Osteoblast (primary cell): ENCODE results near the gene N4BP2. TPM values are rescaled to one million over a fixed set of nuclear protein-coding genes. Genes with fewer than 3 reads are reported as not detected.
"Not testable (repeated sequence)": the region's sequence is repeated elsewhere in the genome, so short reads cannot be mapped to it uniquely, and the experiment has no call there.

Experiments
- DNase-seq: peaks from one replicate; pipeline ENCODE4 v3.0.0; 2011; ENCODE audit warnings: low spot score, mixed read lengths; ENCODE audit not compliant: insufficient read length; ENCODE audit errors: missing footprints
- H2AFZ ChIP-seq: 2 replicates; pipeline ENCODE4 v1.6.0; 2011; ENCODE audit warnings: mild to moderate bottlenecking, low read length
- H3K27ac ChIP-seq: 2 replicates; pipeline ENCODE4 v1.5.1; 2011; ENCODE audit warnings: mild to moderate bottlenecking, low read depth, low read length, moderate library complexity
- H3K27me3 ChIP-seq: 2 replicates; pipeline ENCODE4 v1.6.0; 2012; ENCODE audit warnings: mild to moderate bottlenecking, control low read depth, inconsistent platforms, low read length, moderate library complexity; ENCODE audit not compliant: insufficient read depth
- H3K36me3 ChIP-seq: 2 replicates; pipeline ENCODE4 v1.5.1; 2011; ENCODE audit warnings: mild to moderate bottlenecking, low read length, control low read depth, moderate library complexity; ENCODE audit not compliant: insufficient read depth
- H3K4me1 ChIP-seq: 2 replicates; pipeline ENCODE4 v1.5.1; 2011; ENCODE audit warnings: mild to moderate bottlenecking, low read length, control low read depth, moderate library complexity; ENCODE audit not compliant: insufficient read depth
- H3K4me2 ChIP-seq: 2 replicates; pipeline ENCODE4 v1.6.0; 2011; ENCODE audit warnings: mild to moderate bottlenecking, low read length; ENCODE audit not compliant: insufficient read depth
- H3K4me3 ChIP-seq: fragments of 200-600 bp; sonication (generic); 3 replicates; pipeline ENCODE4 v1.5.1; 2012; ENCODE audit warnings: mild to moderate bottlenecking, low read length, inconsistent platforms; ENCODE audit not compliant: insufficient read depth
- H3K79me2 ChIP-seq: 2 replicates; pipeline ENCODE4 v1.6.0; 2012; ENCODE audit warnings: mild to moderate bottlenecking, low read length, control low read depth, inconsistent platforms; ENCODE audit not compliant: insufficient read depth
- H3K9me3 ChIP-seq: 2 replicates; pipeline ENCODE4 v1.5.1; 2011; ENCODE audit warnings: low read depth, low read length, control low read depth
- H4K20me1 ChIP-seq: 2 replicates; pipeline ENCODE4 v1.6.0; 2012; ENCODE audit warnings: mild to moderate bottlenecking, low read length, control low read depth; ENCODE audit not compliant: insufficient read depth
- total RNA-seq: library from RNA; depleted of rRNA; stranded (reverse); fragments of >200 nt; gene quantifications from 2 replicates; pipeline ENCODE4 v1.2.3, GENCODE V29; 2012
- TF ChIP-seq, protein P1 (sequence below): IDR thresholded peaks from 2 replicates; pipeline ENCODE4 v1.5.1; 2011; ENCODE audit warnings: mild to moderate bottlenecking, low read depth, low read length, moderate library complexity; ENCODE audit errors: extremely low read depth

The N4BP2 gene
- total RNA-seq, 1 donor, result 19.2 TPM

DNA sequence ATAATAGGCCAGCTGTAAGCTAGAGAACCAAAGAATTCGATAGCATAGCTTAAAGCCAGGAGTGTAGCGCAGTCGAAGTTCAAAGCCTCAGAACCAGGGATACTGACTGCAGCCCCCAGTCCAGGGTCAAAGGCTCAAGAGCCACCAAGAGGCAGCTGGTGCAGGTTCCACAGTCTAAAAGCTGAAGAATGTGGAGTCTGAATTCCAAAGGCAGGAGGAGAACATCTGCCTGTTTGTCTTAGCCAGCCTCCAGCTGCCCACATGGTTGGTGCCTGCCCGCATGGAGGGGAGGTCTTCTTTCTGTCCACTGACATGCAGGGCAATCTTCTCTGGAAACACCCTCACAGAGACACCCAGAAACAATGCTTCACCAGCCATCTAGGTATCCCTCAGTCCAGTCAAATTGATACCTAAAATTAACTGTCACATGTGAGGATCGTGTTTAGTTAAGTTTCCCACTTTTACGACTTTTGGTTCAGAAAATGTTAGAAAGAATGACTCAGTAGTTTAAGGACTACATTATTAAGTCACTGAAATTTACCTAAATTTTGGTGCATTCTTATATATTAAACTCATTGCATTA lies 87.4 kb downstream of the N4BP2 start:
- Histone ChIP-seq H2AFZ (no peak overlapping the region), H3K27me3 (no peaks in the 10 kb centered on the region), H3K36me3 (no peaks in the 10 kb centered on the region), H3K4me3 (no peak overlapping the region), H4K20me1 (no peaks in the 10 kb centered on the region), H3K4me2 (no peak overlapping the region), H3K4me1 (no peaks in the 10 kb centered on the region), H3K27ac (no peak overlapping the region), H3K79me2 (no peaks in the 10 kb centered on the region), H3K9me3 (no peaks in the 10 kb centered on the region)
- TF ChIP-seq, protein P1, sequence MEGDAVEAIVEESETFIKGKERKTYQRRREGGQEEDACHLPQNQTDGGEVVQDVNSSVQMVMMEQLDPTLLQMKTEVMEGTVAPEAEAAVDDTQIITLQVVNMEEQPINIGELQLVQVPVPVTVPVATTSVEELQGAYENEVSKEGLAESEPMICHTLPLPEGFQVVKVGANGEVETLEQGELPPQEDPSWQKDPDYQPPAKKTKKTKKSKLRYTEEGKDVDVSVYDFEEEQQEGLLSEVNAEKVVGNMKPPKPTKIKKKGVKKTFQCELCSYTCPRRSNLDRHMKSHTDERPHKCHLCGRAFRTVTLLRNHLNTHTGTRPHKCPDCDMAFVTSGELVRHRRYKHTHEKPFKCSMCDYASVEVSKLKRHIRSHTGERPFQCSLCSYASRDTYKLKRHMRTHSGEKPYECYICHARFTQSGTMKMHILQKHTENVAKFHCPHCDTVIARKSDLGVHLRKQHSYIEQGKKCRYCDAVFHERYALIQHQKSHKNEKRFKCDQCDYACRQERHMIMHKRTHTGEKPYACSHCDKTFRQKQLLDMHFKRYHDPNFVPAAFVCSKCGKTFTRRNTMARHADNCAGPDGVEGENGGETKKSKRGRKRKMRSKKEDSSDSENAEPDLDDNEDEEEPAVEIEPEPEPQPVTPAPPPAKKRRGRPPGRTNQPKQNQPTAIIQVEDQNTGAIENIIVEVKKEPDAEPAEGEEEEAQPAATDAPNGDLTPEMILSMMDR, result no peak
- DNase-seq, result no peak

DNA sequence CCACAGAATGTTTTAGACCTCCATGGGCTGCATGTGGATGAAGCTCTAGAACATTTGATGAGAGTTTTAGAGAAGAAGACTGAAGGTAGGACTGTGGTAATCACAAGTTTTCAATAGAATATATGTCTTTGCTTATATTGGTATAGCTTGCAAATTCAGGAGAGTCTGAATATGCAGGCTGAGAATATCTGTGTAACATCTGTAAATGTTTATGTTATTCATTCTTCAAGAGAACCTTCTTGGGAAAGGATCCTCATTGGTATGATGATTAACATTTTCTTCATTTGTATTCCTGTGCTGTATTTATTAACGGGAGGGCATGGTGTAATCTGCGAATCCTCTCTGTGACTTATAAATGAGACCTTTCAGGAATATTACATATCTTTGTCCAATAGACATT lies 88.1 kb downstream of the N4BP2 start:
- Histone ChIP-seq H3K27me3 (no peaks in the 10 kb centered on the region), H3K4me3 (no peak overlapping the region), H3K36me3 (no peaks in the 10 kb centered on the region), H3K27ac (no peak overlapping the region), H2AFZ (no peak overlapping the region), H3K4me2 (no peak overlapping the region), H3K4me1 (no peaks in the 10 kb centered on the region), H4K20me1 (no peaks in the 10 kb centered on the region), H3K79me2 (no peaks in the 10 kb centered on the region), H3K9me3 (no peaks in the 10 kb centered on the region)
- TF ChIP-seq, protein P1, result no peak
- DNase-seq, result no peak

DNA sequence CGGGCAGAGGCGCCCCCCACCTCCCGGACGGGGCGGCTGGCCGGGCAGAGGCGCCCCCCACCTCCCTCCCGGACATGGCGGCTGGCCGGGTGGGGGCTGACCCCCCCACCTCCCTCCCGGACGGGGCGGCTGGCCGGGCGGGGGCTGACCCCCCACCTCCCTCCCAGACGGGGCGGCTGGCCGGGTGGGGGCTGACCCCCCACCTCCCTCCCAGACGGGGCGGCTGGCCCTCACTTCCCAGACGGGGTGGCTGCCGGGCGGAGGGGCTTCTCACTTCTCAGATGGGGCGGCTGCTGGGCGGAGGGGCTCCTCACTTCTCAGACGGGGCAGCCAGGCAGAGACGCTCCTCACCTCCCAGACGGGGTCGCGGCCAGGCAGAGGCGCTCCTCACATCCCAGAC lies 90.8 kb downstream of the N4BP2 start:
- H3K4me1 ChIP-seq, DNase-seq, H3K79me2 ChIP-seq, H3K4me2 ChIP-seq, H3K27me3 ChIP-seq, H3K9me3 ChIP-seq, H3K4me3 ChIP-seq, H2AFZ ChIP-seq, H3K36me3 ChIP-seq, H4K20me1 ChIP-seq, H3K27ac ChIP-seq: not testable (repeated sequence)

DNA sequence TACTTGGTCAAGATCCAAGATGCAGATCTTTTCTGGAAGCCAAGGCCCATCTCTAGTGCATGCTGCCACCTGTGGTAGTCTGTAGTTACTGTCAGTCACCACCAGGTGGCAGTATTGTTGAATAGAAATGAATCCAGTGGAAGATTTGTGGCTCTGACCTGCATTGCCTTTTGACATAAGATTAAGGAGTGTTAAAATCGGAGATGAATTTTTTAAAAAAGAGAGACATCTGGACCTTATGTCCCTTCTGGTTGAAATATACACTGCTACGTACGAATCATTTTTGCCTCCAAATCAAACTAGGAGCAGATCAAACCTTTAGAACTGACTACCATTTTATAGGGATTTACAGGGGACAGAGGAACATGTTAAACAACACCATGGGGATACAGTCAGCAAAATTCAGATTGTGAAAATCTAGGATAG lies 93.3 kb downstream of the N4BP2 start:
- Histone ChIP-seq H3K4me1 (no peaks in the 10 kb centered on the region), H4K20me1 (no peaks in the 10 kb centered on the region), H3K36me3 (no peaks in the 10 kb centered on the region), H3K79me2 (no peaks in the 10 kb centered on the region), H2AFZ (no peak overlapping the region), H3K9me3 (peaks cover 2% of the 10 kb centered on the region), H3K4me3 (no peak overlapping the region), H3K27ac (no peak overlapping the region), H3K27me3 (no peaks in the 10 kb centered on the region), H3K4me2 (no peak overlapping the region)
- TF ChIP-seq, protein P1, result peak; percentile 75
- DNase-seq, result peak; percentile 91
